Peyer's patch (tissue), 4 donors: ENCODE data around the gene GINS3. TPM values are rescaled to one million over a fixed set of nuclear protein-coding genes. Genes with fewer than 3 reads are reported as not detected.

ENCODE experiments used
- DNase-seq, 3 donors: peaks; one replicate each; pipeline ENCODE4 v3.0.0-alpha.2; 2017 to 2019
- H3K27ac ChIP-seq, 4 donors: fragments of 200-600 bp; sonication (generic); one replicate each; pipeline ENCODE4 v1.5.1; 2016 to 2019
- H3K27me3 ChIP-seq, 2 donors: fragments of 200-600 bp; sonication (generic); one replicate each; pipeline ENCODE4 v1.5.1; 2019
- H3K36me3 ChIP-seq, 3 donors: fragments of 200-600 bp; sonication (generic); one replicate each; pipeline ENCODE4 v1.5.1; 2016 to 2019
- H3K4me1 ChIP-seq, 4 donors: fragments of 200-600 bp; sonication (generic); one replicate each; pipeline ENCODE4 v1.5.1; 2016 to 2019
- H3K4me3 ChIP-seq, 4 donors: fragments of 200-600 bp; sonication (generic); 1 replicate in 3 of 4; 2 replicates in 1 of 4; pipeline ENCODE4 v1.5.1; 2016 to 2019; ENCODE audit warnings: mild to moderate bottlenecking in 1 of 4
- H3K9me3 ChIP-seq, 4 donors: fragments of 200-600 bp; sonication (generic); one replicate each; pipeline ENCODE4 v1.5.1; 2016 to 2019; ENCODE audit warnings: mild to moderate bottlenecking in 1 of 4
- CTCF ChIP-seq, 6 experiments: fragments of 450-650 bp in 4 of 6; fragments of 200-600 bp in 2 of 6; sonication (generic) in 1 of 6; IDR thresholded peaks; one replicate each; pipeline ENCODE4 v1.5.1; 2017 to 2019; ENCODE audit warnings: antibody characterized with exemption in 6 of 6, mild to moderate bottlenecking in 3 of 6, moderate library complexity in 1 of 6
- POLR2A ChIP-seq, 2 donors: fragments of 450-650 bp; IDR thresholded peaks; one replicate each; pipeline ENCODE4 v1.5.1; 2017; ENCODE audit warnings: antibody characterized with exemption in 2 of 2, mild to moderate bottlenecking in 2 of 2, moderate library complexity in 2 of 2
- total RNA-seq, 4 donors: library from RNA; depleted of rRNA; stranded (reverse); fragments of >200 nt; gene quantifications; one replicate each; pipeline ENCODE4 v1.1.0, GENCODE V29; 2016

Gene GINS3
- total RNA-seq, 4 donors from 2014 or later: 1.3 to 4.1 (median 1.9) TPM

GRCh38 chr16:58440131-58440530 is 47.9 kb downstream of the GINS3 start:
- no peak for TF ChIP-seq POLR2A (IDR thresholded peaks at IDR 0.05)
- TF ChIP-seq CTCF (IDR thresholded peaks at IDR 0.05): no peak
- Histone ChIP-seq H3K4me3 (no peak overlapping the region), H3K27me3 (no peaks in the 10 kb centered on the region), H3K9me3 (peaks cover 0 to 10% (median 0%) of the 10 kb centered on the region in 4 donors), H3K36me3 (no peaks in the 10 kb centered on the region), H3K27ac (no peak overlapping the region), H3K4me1 (no peaks in the 10 kb centered on the region)
- DNase-seq: no peak

GRCh38 chr16:58442547-58442946 is 50.3 kb downstream of the GINS3 start:
- no peak overlapping the region for H3K27ac ChIP-seq

GRCh38 chr16:58443783-58444182 is 51.5 kb downstream of the GINS3 start:
- DNase-seq: no peak
- TF ChIP-seq POLR2A (IDR thresholded peaks at IDR 0.05): no peak
- TF ChIP-seq CTCF (IDR thresholded peaks at IDR 0.05): no peak
- no peak overlapping the region for H3K27ac ChIP-seq

More at GRCh38 chr16:58442547-58442946, 50.3 kb downstream of the GINS3 start:
- no peak for DNase-seq
- TF ChIP-seq CTCF (IDR thresholded peaks at IDR 0.05) (no peak), POLR2A (IDR thresholded peaks at IDR 0.05) (no peak)
- Histone ChIP-seq H3K9me3 (peaks cover 0 to 2% (median 0%) of the 10 kb centered on the region in 4 donors), H3K4me3 (no peak overlapping the region), H3K36me3 (no peaks in the 10 kb centered on the region), H3K4me1 (no peaks in the 10 kb centered on the region), H3K27me3 (no peaks in the 10 kb centered on the region)

DNA sequence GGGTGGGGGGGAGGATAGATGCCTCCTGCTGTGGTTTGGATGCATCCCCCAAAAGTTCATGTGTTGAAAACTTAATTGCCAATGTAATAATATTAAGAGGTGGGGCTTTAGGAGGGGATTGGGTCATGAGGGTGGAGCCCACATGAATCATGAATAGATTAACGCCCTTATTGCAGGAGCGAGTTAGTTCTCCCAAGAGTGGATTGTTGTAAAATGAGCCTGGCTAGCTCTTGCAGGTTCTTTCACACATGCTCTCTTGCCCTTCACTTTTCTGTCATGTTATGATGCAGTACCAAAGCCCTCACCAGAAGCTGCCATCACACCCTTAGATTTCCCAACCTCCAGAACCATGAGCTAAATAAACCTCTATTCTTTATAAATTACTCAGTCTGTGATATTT is 52.0 kb downstream of the GINS3 start:
- DNase-seq: no peak
- Histone ChIP-seq H3K4me1 (no peaks in the 10 kb centered on the region), H3K9me3 (no peaks in the 10 kb centered on the region), H3K27me3 (no peaks in the 10 kb centered on the region), H3K36me3 (no peaks in the 10 kb centered on the region), H3K4me3 (no peak overlapping the region), H3K27ac (no peak overlapping the region)
- no peak for TF ChIP-seq POLR2A (IDR thresholded peaks at IDR 0.05)
- no peak for TF ChIP-seq CTCF (IDR thresholded peaks at IDR 0.05)

More at GRCh38 chr16:58443783-58444182, 51.5 kb downstream of the GINS3 start:
- Histone ChIP-seq H3K27me3 (no peaks in the 10 kb centered on the region), H3K36me3 (no peaks in the 10 kb centered on the region), H3K4me3 (no peak overlapping the region), H3K4me1 (no peaks in the 10 kb centered on the region), H3K9me3 (no peaks in the 10 kb centered on the region)

DNA sequence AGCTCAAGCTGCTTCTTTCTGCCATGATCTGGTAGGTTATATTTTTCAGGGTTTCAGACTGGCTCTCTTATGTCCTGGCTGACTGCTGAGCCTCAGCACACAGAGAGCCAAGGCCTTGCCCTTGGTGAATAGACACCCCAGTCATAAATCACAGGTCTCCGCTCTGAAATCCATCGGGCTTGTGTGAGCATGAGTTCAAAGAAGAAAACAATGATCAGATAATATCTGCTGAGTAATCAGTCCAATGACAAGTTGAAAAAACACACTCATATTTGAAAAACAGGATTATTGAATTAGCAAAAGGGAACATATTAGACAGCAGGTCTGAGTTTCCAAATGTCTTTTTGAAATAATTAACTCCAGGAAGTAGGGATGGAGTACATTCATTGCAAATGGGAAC is 56.6 kb downstream of the GINS3 start:
- DNase-seq: no peak
- no peaks in the 10 kb centered on the region for H3K4me1 ChIP-seq
- H3K4me3 ChIP-seq: no peak overlapping the region
- H3K27me3 ChIP-seq: no peaks in the 10 kb centered on the region
- H3K36me3 ChIP-seq: no peaks in the 10 kb centered on the region
- no peak for TF ChIP-seq CTCF (IDR thresholded peaks at IDR 0.05)
- TF ChIP-seq POLR2A (IDR thresholded peaks at IDR 0.05): no peak
- no peaks in the 10 kb centered on the region for H3K9me3 ChIP-seq
- H3K27ac ChIP-seq: no peak overlapping the region

DNA sequence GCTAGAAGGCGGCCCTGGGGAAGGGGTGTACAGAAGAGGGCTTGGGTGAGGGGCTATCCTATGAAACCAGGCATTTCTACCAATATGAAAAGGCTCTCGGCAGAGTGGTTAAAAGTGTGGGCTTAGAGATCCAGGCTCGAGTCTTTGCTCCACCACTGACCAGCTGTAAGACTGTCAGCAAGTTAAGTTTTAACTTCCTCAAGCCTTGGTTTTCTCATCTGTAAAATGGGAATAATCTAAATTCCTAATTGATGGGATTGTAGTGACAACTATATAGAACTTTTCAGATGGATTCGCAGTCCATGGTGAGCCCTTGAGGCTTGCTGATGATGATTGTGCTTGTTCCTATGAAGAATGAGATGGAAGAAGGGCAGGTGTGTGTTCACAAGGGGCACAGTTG is 57.0 kb downstream of the GINS3 start:
- Histone ChIP-seq H3K4me3 (no peak overlapping the region), H3K9me3 (no peaks in the 10 kb centered on the region), H3K27me3 (no peaks in the 10 kb centered on the region), H3K27ac (no peak overlapping the region), H3K36me3 (no peaks in the 10 kb centered on the region), H3K4me1 (no peaks in the 10 kb centered on the region)
- no peak for TF ChIP-seq CTCF (IDR thresholded peaks at IDR 0.05)
- no peak for TF ChIP-seq POLR2A (IDR thresholded peaks at IDR 0.05)
- no peak for DNase-seq
